ENCODE measurements around the gene CEP250.

Gene CEP250

DNA sequence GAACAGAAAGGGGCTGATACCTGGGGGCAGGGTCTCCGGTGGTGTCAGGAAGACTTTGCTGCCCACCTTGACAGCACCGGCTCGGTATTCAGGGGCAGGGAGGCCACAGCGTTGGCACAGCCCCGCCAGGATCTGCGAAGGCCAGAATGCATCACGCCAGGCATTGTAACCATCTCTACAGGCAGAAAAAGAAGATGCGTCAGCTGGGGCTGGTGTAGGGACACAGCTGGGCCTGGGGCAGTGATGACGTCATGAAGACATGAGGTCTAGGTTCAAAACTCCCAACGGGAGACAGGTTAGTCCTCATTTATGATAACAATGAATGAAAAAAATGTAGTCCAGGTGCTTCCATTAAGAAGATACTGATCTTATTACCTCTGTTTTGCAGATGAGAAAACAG is 108.4 kb downstream of the CEP250 start:
- no peak for DNase-seq

DNA sequence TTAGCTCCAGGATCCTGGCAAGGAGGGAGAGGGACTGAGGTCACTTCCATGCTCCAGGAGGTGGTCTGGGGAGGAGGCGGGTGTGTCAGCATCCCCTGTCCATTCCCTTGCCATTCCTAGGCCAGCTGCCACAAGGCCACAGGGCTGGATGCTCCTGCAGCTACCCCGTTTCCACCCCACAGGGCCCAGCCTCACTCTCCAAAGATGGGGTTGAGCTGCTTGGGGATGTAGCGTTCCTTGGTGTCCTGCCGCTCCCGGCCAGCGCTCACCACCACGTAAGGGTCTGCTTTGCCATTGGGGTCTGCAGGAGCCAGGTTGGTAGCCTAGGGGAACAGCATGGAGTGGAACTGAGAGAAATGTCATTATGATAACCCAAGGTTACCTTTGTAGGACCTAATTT is 109.5 kb downstream of the CEP250 start:
- DNase-seq, result no peak

DNA sequence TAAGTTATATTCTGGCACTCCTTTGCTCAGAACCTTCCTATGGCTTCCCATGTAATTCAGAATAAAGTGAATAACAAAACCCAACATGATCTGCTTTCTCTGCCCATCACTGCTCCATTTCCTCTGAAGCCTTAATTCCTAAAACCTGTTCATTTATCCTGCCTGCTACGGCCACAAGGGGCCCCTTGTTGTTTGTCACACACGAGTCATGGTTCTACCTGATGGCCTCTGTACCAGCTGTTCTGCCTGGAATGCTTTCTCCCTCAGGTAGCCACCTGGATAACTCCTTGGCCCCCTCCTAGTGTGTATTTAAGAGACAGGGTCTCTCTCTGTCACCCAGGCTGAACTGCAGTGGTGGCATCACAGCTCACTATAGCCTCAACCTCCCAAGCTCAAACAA is 113.2 kb downstream of the CEP250 start:
- no peak for DNase-seq
